Gastroesophageal sphincter (tissue), 3 donors: Measurements from ENCODE around the gene ZNF541.

Experiments used
- POLR2AphosphoS5 ChIP-seq: sonication (generic); formaldehyde crosslinking; IDR thresholded peaks from one replicate; pipeline ENCODE4 v1.6.1; 2017; ENCODE audit warnings: antibody characterized with exemption
- TF ChIP-seq, protein P1 (sequence below), 4 experiments: fragments of 200-600 bp in 2 of 4; fragments of 450-650 bp in 2 of 4; sonication (generic) in 1 of 4; IDR thresholded peaks; one replicate each; pipeline ENCODE4 v1.5.1; 2017 to 2019; ENCODE audit warnings: antibody characterized with exemption in 4 of 4, mild to moderate bottlenecking in 2 of 4, moderate library complexity in 2 of 4

DNA sequence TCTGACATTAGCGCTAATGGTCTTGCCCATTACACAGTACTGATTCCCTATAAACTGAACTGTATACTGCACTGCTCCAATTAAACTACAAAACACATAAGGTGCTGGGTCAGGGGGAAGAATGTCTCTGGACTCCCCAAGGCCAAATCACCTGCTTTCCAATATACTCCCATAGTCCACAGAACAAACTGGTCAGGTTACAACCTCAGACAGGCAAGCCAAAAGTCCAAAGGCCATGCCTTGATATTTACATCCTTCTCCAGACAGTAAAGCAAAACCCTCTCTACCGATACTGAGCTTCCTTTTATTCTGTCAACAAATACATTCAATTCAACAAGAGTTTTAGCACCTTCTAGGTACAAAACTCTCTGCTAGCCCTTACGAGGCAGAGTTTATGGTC, 8.9 kb downstream of the ZNF541 start:
- no peak for TF ChIP-seq POLR2AphosphoS5
- TF ChIP-seq, protein P1, sequence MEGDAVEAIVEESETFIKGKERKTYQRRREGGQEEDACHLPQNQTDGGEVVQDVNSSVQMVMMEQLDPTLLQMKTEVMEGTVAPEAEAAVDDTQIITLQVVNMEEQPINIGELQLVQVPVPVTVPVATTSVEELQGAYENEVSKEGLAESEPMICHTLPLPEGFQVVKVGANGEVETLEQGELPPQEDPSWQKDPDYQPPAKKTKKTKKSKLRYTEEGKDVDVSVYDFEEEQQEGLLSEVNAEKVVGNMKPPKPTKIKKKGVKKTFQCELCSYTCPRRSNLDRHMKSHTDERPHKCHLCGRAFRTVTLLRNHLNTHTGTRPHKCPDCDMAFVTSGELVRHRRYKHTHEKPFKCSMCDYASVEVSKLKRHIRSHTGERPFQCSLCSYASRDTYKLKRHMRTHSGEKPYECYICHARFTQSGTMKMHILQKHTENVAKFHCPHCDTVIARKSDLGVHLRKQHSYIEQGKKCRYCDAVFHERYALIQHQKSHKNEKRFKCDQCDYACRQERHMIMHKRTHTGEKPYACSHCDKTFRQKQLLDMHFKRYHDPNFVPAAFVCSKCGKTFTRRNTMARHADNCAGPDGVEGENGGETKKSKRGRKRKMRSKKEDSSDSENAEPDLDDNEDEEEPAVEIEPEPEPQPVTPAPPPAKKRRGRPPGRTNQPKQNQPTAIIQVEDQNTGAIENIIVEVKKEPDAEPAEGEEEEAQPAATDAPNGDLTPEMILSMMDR (IDR thresholded peaks at IDR 0.05): no peak
